ENCODE measurements around the gene CFH. TPM values are rescaled to one million over a fixed set of nuclear protein-coding genes. Genes with fewer than 3 reads are reported as not detected.

CFH gene
- polyA plus RNA-seq, 1 of the 3 experiments (the other 2 are of a cell fraction): 2.9 TPM

DNA sequence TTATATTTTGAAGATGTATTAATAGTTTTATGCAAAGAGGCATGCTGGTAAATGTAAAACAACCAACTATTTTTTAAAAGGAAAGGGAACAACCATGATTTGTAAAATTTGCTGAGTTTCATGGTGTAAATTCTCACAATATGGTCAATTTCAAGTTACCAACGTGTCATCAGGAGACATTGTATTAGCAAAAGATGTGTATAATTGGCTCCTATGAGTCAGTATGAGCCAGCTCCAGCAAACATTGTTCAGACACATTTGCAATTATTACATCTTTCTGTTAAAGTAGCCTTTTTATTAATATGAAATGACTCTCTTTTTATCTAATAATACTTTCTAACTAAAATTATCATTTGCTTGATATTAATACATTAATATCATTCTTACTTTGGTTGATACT lies 15.3 kb downstream of the CFH start:
- Histone ChIP-seq H3K27ac (ENCODE audit: low read depth in 2 of 2, low read length in 1 of 2) (no peak overlapping the region), H3K9me2 (no peaks in the 10 kb centered on the region; the same call in 1 of the 2 replicates), H3K4me1 (ENCODE audit: control insufficient read depth in 1 of 2, insufficient read depth in 2 of 2, low read depth in 1 of 2, low read length in 1 of 2) (no peaks in the 10 kb centered on the region), H2AFZ (ENCODE audit: low read depth) (no peak overlapping the region), H4K20me1 (ENCODE audit: insufficient read depth) (no peaks in the 10 kb centered on the region), H3K27me3 (ENCODE audit: insufficient read depth) (no peaks in the 10 kb centered on the region), H3K4me3 (ENCODE audit: low read depth in 2 of 2, low read length in 1 of 2) (no peak overlapping the region), H3K4me2 (no peak overlapping the region), H3K9me3 (peaks cover 10% of the 10 kb centered on the region; the same call in 1 of the 2 replicates), H3F3A (replicated peaks; ENCODE audit: insufficient read depth) (no peaks in the 10 kb centered on the region), H3K36me3 (replicated peaks in 1 of 2; ENCODE audit: control insufficient read depth in 1 of 2, insufficient read depth in 2 of 2, low read length in 1 of 2) (peaks cover 0 to 6% of the 10 kb centered on the region in 2 experiments), H3K9ac (no peak overlapping the region), H3K79me2 (ENCODE audit: insufficient read depth) (no peaks in the 10 kb centered on the region)
- WGBS (ENCODE audit: low lambda C conversion rate): 44% methylated on average over 1 of the region's 1 CpG
- ChIA-PET CTCF (no interaction called here), POLR2A (no interaction called here)
- no peak for DNase-seq
- TF ChIP-seq, protein P1, sequence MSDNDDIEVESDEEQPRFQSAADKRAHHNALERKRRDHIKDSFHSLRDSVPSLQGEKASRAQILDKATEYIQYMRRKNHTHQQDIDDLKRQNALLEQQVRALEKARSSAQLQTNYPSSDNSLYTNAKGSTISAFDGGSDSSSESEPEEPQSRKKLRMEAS (IDR thresholded peaks at IDR 0.05; ENCODE audit: low read depth): no peak
- TF ChIP-seq, protein P2, sequence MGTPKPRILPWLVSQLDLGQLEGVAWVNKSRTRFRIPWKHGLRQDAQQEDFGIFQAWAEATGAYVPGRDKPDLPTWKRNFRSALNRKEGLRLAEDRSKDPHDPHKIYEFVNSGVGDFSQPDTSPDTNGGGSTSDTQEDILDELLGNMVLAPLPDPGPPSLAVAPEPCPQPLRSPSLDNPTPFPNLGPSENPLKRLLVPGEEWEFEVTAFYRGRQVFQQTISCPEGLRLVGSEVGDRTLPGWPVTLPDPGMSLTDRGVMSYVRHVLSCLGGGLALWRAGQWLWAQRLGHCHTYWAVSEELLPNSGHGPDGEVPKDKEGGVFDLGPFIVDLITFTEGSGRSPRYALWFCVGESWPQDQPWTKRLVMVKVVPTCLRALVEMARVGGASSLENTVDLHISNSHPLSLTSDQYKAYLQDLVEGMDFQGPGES (IDR thresholded peaks at IDR 0.05; ENCODE audit: low read depth, low read length): no peak

DNA sequence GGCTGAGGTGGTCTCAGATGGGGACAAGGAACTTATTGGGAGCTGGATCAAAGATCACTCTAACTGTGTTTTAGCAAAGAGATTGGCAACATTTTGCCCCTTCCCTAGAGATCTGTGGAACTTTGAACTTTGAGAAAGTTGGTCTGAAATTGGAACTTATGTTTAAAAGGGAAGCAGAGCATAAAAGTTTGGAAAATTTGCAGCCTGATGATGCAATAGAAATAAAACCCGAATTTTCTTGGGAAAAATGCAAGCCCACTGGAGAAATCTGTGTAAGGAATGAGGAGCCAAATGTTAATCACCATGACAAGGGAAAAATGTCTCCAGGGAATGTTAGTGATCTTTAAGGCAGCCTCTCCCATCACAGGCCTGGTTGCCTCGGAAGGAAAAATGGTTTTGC lies 17.2 kb downstream of the CFH start:
- no peak overlapping the region for H3K4me2 ChIP-seq
- no peak overlapping the region for H3K9ac ChIP-seq
- no peak overlapping the region for H3K4me3 ChIP-seq (ENCODE audit: low read depth in 2 of 2, low read length in 1 of 2)
- CTCF ChIA-PET: interaction anchor here (2.2 kb wide), 1 partner anchor 521 kb away, joined by 6 read pairs; no protein-coding TSS in a partner anchor
- TF ChIP-seq RAD21 (IDR thresholded peaks at IDR 0.05; ENCODE audit: low read length) (no peak), MEF2A (IDR thresholded peaks at IDR 0.05; ENCODE audit: borderline replicate concordance, low read depth) (no peak), GABPA (IDR thresholded peaks at IDR 0.05; ENCODE audit: low read depth) (no peak), RXRA (IDR thresholded peaks at IDR 0.05; ENCODE audit: borderline replicate concordance, low read depth) (no peak), GATA2 (CRISPR knock-in tag; IDR thresholded peaks at IDR 0.05) (no peak)
- TF ChIP-seq, protein P2 (IDR thresholded peaks at IDR 0.05; ENCODE audit: low read depth, low read length): no peak
- H3K36me3 ChIP-seq (replicated peaks in 1 of 2; ENCODE audit: control insufficient read depth in 1 of 2, insufficient read depth in 2 of 2, low read length in 1 of 2): peaks cover 0 to 6% of the 10 kb centered on the region in 2 experiments
- no peaks in the 10 kb centered on the region for H3K4me1 ChIP-seq (ENCODE audit: control insufficient read depth in 1 of 2, insufficient read depth in 2 of 2, low read depth in 1 of 2, low read length in 1 of 2)
- no peak for DNase-seq
- WGBS (ENCODE audit: low lambda C conversion rate): 47% methylated on average over 2 of the region's 2 CpGs
- H4K20me1 ChIP-seq (ENCODE audit: insufficient read depth): no peaks in the 10 kb centered on the region
- H3K79me2 ChIP-seq (ENCODE audit: insufficient read depth): no peaks in the 10 kb centered on the region
- H3K9me3 ChIP-seq: peaks cover 10% of the 10 kb centered on the region; the same call in 1 of the 2 replicates
- H3K27ac ChIP-seq (ENCODE audit: low read depth in 2 of 2, low read length in 1 of 2): no peak overlapping the region
- no peaks in the 10 kb centered on the region for H3F3A ChIP-seq (replicated peaks; ENCODE audit: insufficient read depth)
- POLR2A ChIA-PET: no interaction called here
- no peaks in the 10 kb centered on the region; the same call in 1 of the 2 replicates for H3K9me2 ChIP-seq
- no peaks in the 10 kb centered on the region for H3K27me3 ChIP-seq (ENCODE audit: insufficient read depth)
- H2AFZ ChIP-seq (ENCODE audit: low read depth): no peak overlapping the region

DNA sequence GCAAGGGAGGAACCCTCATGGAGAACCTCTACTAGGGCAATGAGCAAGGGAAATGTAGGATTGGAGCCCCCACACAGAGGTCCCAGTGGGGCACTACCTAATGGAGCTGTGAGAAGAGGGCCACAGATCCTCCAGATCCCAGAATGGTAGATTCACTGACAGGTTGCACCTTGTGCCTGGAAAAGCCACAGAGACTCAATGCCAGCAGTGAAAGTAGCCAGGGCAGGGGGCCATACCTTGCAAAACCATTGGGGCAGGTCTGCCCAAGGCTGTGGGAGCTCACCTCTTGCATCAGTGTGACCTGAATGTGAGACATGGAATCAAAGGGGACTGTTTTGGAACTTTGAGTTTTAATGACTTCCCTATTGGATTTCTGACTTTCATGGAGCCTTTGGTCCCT lies 17.9 kb downstream of the CFH start:
- no peaks in the 10 kb centered on the region for H3K4me1 ChIP-seq (ENCODE audit: control insufficient read depth in 1 of 2, insufficient read depth in 2 of 2, low read depth in 1 of 2, low read length in 1 of 2)
- no peaks in the 10 kb centered on the region for H4K20me1 ChIP-seq (ENCODE audit: insufficient read depth)
- H3K27me3 ChIP-seq (ENCODE audit: insufficient read depth): no peaks in the 10 kb centered on the region
- DNase-seq: no peak
- H3K9me3 ChIP-seq: peaks cover 10% of the 10 kb centered on the region; the same call in 1 of the 2 replicates
- no peaks in the 10 kb centered on the region; the same call in 1 of the 2 replicates for H3K9me2 ChIP-seq
- no peak overlapping the region for H3K4me2 ChIP-seq
- H2AFZ ChIP-seq (ENCODE audit: low read depth): no peak overlapping the region
- POLR2A ChIA-PET: no interaction called here
- no peaks in the 10 kb centered on the region for H3K79me2 ChIP-seq (ENCODE audit: insufficient read depth)
- H3K4me3 ChIP-seq (ENCODE audit: low read depth in 2 of 2, low read length in 1 of 2): no peak overlapping the region
- H3F3A ChIP-seq (replicated peaks; ENCODE audit: insufficient read depth): no peaks in the 10 kb centered on the region
- no peak overlapping the region for H3K27ac ChIP-seq (ENCODE audit: low read depth in 2 of 2, low read length in 1 of 2)
- no peak overlapping the region for H3K9ac ChIP-seq
- H3K36me3 ChIP-seq (replicated peaks in 1 of 2; ENCODE audit: control insufficient read depth in 1 of 2, insufficient read depth in 2 of 2, low read length in 1 of 2): peaks cover 0 to 6% of the 10 kb centered on the region in 2 experiments
- CTCF ChIA-PET: interaction anchor here (1.7 to 2.2 kb wide), 2 partner anchors 8 to 521 kb away, joined by 6 to 10 read pairs; no protein-coding TSS in a partner anchor
- TF ChIP-seq, protein P3, sequence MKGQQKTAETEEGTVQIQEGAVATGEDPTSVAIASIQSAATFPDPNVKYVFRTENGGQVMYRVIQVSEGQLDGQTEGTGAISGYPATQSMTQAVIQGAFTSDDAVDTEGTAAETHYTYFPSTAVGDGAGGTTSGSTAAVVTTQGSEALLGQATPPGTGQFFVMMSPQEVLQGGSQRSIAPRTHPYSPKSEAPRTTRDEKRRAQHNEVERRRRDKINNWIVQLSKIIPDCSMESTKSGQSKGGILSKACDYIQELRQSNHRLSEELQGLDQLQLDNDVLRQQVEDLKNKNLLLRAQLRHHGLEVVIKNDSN (IDR thresholded peaks at IDR 0.05; ENCODE audit: borderline replicate concordance, low read depth): no peak
- TF ChIP-seq TAF1 (IDR thresholded peaks at IDR 0.05; ENCODE audit: borderline replicate concordance, low read depth, low read length) (no peak), JUND (IDR thresholded peaks at IDR 0.05) (no peak), CHD2 (IDR thresholded peaks at IDR 0.05; ENCODE audit: low read length, partially characterized antibody) (no peak), TCF12 (IDR thresholded peaks at IDR 0.05) (no peak), RAD21 (IDR thresholded peaks at IDR 0.05; ENCODE audit: low read length) (no peak), EP300 (IDR thresholded peaks at IDR 0.05; ENCODE audit: borderline replicate concordance in 1 of 2, low read depth in 1 of 2, low read length in 1 of 2) (no peak), TEAD4 (IDR thresholded peaks at IDR 0.05; ENCODE audit: borderline replicate concordance, insufficient read depth) (no peak), ELF1 (IDR thresholded peaks at IDR 0.05) (no peak), EZH2phosphoT487 (IDR thresholded peaks at IDR 0.05; ENCODE audit: borderline replicate concordance, low read depth) (no peak), GATA2 (CRISPR knock-in tag; IDR thresholded peaks at IDR 0.05) (no peak), GABPA (IDR thresholded peaks at IDR 0.05; ENCODE audit: low read depth) (no peak), RFX5 (IDR thresholded peaks at IDR 0.05; ENCODE audit: low read length) (no peak), NFIC (IDR thresholded peaks at IDR 0.05; ENCODE audit: borderline replicate concordance) (no peak)
- TF ChIP-seq, protein P2 (IDR thresholded peaks at IDR 0.05; ENCODE audit: low read depth, low read length): no peak
